HepG2 (cell line): ENCODE measurements around the gene LDB3. TPM values are rescaled to one million over a fixed set of nuclear protein-coding genes. Genes with fewer than 3 reads are reported as not detected.

Experiments
- ATAC-seq: fragments of 200-7000 bp; cut with Tn5 transposase; 3 replicates; pipeline ENCODE4 v1.9.1; 2020; ENCODE audit warnings: mild to moderate bottlenecking, moderate library complexity
- BruUV-seq: library from RNA; stranded (reverse); fragments of 400-500 nt; replicated peaks from 2 replicates; lab custom pipeline; 2021; lab: Mats Ljungman, UMichigan
- CTCF ChIA-PET: fragments of 300-600 bp; formaldehyde crosslinking; extraction: SDS; loops from one replicate; lab custom pipeline; 2021; ENCODE audit warnings: low total read pairs, inconsistent platforms, low intra/inter-chr PET ratio; lab: Yijun Ruan, JAX
- POLR2A ChIA-PET: fragments of 350-600 bp; sonication (Branson Sonifier 250); formaldehyde crosslinking; loops from one replicate; lab custom pipeline; 2020; ENCODE audit warnings: antibody characterized with exemption, inconsistent platforms; lab: Yijun Ruan, JAX
- DNase-seq: peaks from one replicate; pipeline ENCODE4 v3.0.0-alpha.2; 2015; ENCODE audit warnings: low spot score
- FAIRE-seq: peaks from 3 replicates; lab custom pipeline; 2011; peaks lifted over from hg19 to GRCh38; lab: Jason Lieb, UNC
- H2AFZ ChIP-seq: one replicate; pipeline ENCODE4 v1.6.1; 2011; ENCODE audit warnings: low read length, inconsistent platforms
- H3K27ac ChIP-seq: fragments of 300-600 bp; 3 replicates; pipeline ENCODE4 v1.8.0; 2011; ENCODE audit warnings: mixed run types, mild to moderate bottlenecking, mixed read lengths, low read length, inconsistent platforms; ENCODE audit not compliant: insufficient read depth; ENCODE audit errors: extremely low read length
- H3K27me3 ChIP-seq, 2 experiments: fragments of 200-600 bp in 1 of 2; 2 replicates in 1 of 2; 3 replicates in 1 of 2; pipeline versions ENCODE4 v1.6.0 to v1.8.0; 2011; ENCODE audit warnings: low read length in 2 of 2, mild to moderate bottlenecking in 2 of 2, moderate library complexity in 2 of 2, inconsistent platforms in 1 of 2; ENCODE audit not compliant: insufficient read depth in 2 of 2, control insufficient read depth in 1 of 2
- H3K36me3 ChIP-seq, 2 experiments: fragments of 200-600 bp in 1 of 2; replicated peaks in 1 of 2; 2 replicates in 1 of 2; 3 replicates in 1 of 2; pipeline versions ENCODE4 v1.5.1 to v1.8.0; 2011; ENCODE audit warnings: low read length in 2 of 2, inconsistent platforms in 1 of 2; ENCODE audit not compliant: insufficient read depth in 2 of 2, control insufficient read depth in 1 of 2
- H3K4me1 ChIP-seq: 2 replicates; pipeline ENCODE4 v1.5.1; 2012; ENCODE audit warnings: low read length, inconsistent platforms; ENCODE audit not compliant: insufficient read depth
- H3K4me2 ChIP-seq: 2 replicates; pipeline ENCODE4 v1.6.0; 2011; ENCODE audit warnings: low read depth, low read length, inconsistent platforms
- H3K4me3 ChIP-seq, 3 experiments: fragments of 200-600 bp in 1 of 3; sonication (generic), shearing (Covaris generic) in 1 of 3; replicated peaks in 1 of 3; 2 replicates each; pipeline ENCODE4 v1.5.1; 2011 to 2016; ENCODE audit warnings: low read length in 3 of 3, inconsistent platforms in 2 of 3, low read depth in 2 of 3, mild to moderate bottlenecking in 2 of 3, control low read depth in 1 of 3, mixed read lengths in 1 of 3; ENCODE audit not compliant: insufficient read depth in 1 of 3
- H3K79me2 ChIP-seq: one replicate; pipeline ENCODE4 v1.6.1; 2011; ENCODE audit warnings: low read length, inconsistent platforms; ENCODE audit not compliant: insufficient read depth
- H3K9ac ChIP-seq: 2 replicates; pipeline ENCODE4 v1.6.0; 2011; ENCODE audit warnings: mild to moderate bottlenecking, low read depth, low read length, inconsistent platforms; ENCODE audit not compliant: insufficient read depth
- H3K9me3 ChIP-seq: 2 replicates; pipeline ENCODE4 v1.5.1; 2012; ENCODE audit warnings: mild to moderate bottlenecking, low read length
- H4K20me1 ChIP-seq: 2 replicates; pipeline ENCODE4 v1.6.0; 2011; ENCODE audit warnings: inconsistent platforms, mild to moderate bottlenecking, low read length, moderate library complexity; ENCODE audit not compliant: insufficient read depth
- ASH2L ChIP-seq: fragments of 300-600, 200-600 bp; sonication (generic); IDR thresholded peaks from 2 replicates; pipeline ENCODE4 v1.7.0; 2017; ENCODE audit warnings: low read depth, mild to moderate bottlenecking, moderate library complexity, mixed read lengths, low read length; ENCODE audit not compliant: insufficient read length
- BORCS8-MEF2B ChIP-seq: sonication (generic); formaldehyde crosslinking; IDR thresholded peaks from 2 replicates; pipeline ENCODE4 v1.8.0; 2022; ENCODE audit warnings: mild to moderate bottlenecking, missing genetic modification reagents
- E2F2 ChIP-seq: sonication (generic); formaldehyde crosslinking; IDR thresholded peaks from 2 replicates; pipeline ENCODE4 v1.4.0; 2020; ENCODE audit warnings: missing genetic modification reagents, borderline replicate concordance
- FOXK1 ChIP-seq: sonication (generic); formaldehyde crosslinking; IDR thresholded peaks from 2 replicates; pipeline ENCODE4 v1.4.0; 2020; ENCODE audit warnings: low read depth, missing genetic modification reagents, borderline replicate concordance
- MZF1 ChIP-seq: sonication (generic); formaldehyde crosslinking; IDR thresholded peaks from 2 replicates; pipeline ENCODE4 v1.8.1; 2023; ENCODE audit warnings: mild to moderate bottlenecking, missing genetic modification reagents, borderline replicate concordance
- PATZ1 ChIP-seq: sonication (generic); formaldehyde crosslinking; IDR thresholded peaks from 2 replicates; pipeline ENCODE4 v1.4.0; 2020; ENCODE audit warnings: missing genetic modification reagents
- RCOR2 ChIP-seq: IDR thresholded peaks from 2 replicates; pipeline ENCODE4 v1.6.1; 2016; ENCODE audit warnings: missing biosample characterization, missing genetic modification reagents
- SKI ChIP-seq: fragments of 450-650 bp; IDR thresholded peaks from one replicate; pipeline ENCODE4 v1.6.1; 2018; ENCODE audit warnings: mild to moderate bottlenecking; ENCODE audit not compliant: partially characterized antibody
- THAP11 ChIP-seq: IDR thresholded peaks from 2 replicates; pipeline ENCODE4 v1.6.1; 2016; ENCODE audit warnings: missing biosample characterization, missing genetic modification reagents
- ZC3H13 ChIP-seq: sonication (generic); formaldehyde crosslinking; IDR thresholded peaks from 2 replicates; pipeline ENCODE4 v1.8.1; 2023; ENCODE audit warnings: mild to moderate bottlenecking, missing genetic modification reagents, moderate library complexity
- ZFP91 ChIP-seq: sonication (generic); formaldehyde crosslinking; IDR thresholded peaks from 2 replicates; pipeline ENCODE4 v1.9.0; 2022; ENCODE audit warnings: missing genetic modification reagents, mild to moderate bottlenecking, borderline replicate concordance
- ZNF251 ChIP-seq: sonication (generic); formaldehyde crosslinking; IDR thresholded peaks from 2 replicates; pipeline ENCODE4 v1.9.0; 2021; ENCODE audit warnings: mild to moderate bottlenecking, missing genetic modification reagents
- ZNF597 ChIP-seq: sonication (generic); formaldehyde crosslinking; IDR thresholded peaks from 2 replicates; pipeline ENCODE4 v1.5.0; 2020; ENCODE audit warnings: missing genetic modification reagents
- WGBS: methylation state at CpG from one replicate; pipeline ENCODE4 v1.1.6; 2017; ENCODE audit warnings: low lambda C conversion rate; 5-methylcytosine and 5-hydroxymethylcytosine counted together
- in situ Hi-C: cut with HindIII; loops from 2 replicates; pipeline ENCODE4 v1.10.0; 2017; ENCODE audit warnings: low pct_unique_long_range_greater_than_20kb; ENCODE audit not compliant: extremely low pct_ligation_motif_present
- intact Hi-C: fragments of 100-400 bp; cut with micrococcal nuclease; formaldehyde crosslinking; loops from one replicate; pipeline ENCODE4 v1.10.0; 2022; ENCODE audit not compliant: unreplicated experiment
- polyA plus RNA-seq, 8 experiments: library from polyadenylated mRNA; depleted of rRNA in 3 of 8; stranded (reverse) in 7 of 8; unstranded in 1 of 8; fragments of >200 nt; fragmentation: Illumina TruSeq in 4 of 8; extraction: Trizol in 4 of 8; gene quantifications; 2 replicates each; pipeline versions ENCODE4 v1.2.1 to v1.2.3, GENCODE V29; 2011 to 2016; ENCODE audit warnings: low read depth in 4 of 8, missing spikeins in 1 of 8, mixed read lengths in 1 of 8; ENCODE audit not compliant: insufficient read depth in 1 of 8
- total RNA-seq, 5 experiments: library from RNA; depleted of rRNA; stranded (reverse); fragments of >200 nt; fragmentation: Illumina TruSeq; extraction: Trizol; gene quantifications; 2 replicates each; pipeline ENCODE4 v1.2.3, GENCODE V29; 2016; ENCODE audit warnings: low read depth in 1 of 5

Gene LDB3
- total and polyA plus RNA-seq, 2 of the 13 experiments (the other 11 are each of a cell fraction or from before 2014, with no cell fraction given), result not detected

GRCh38 chr10:86716466-86716865 lies 48.2 kb downstream of the LDB3 start:
- in situ Hi-C loops, result no loop called here
- no TSS peak for BruUV-seq
- Histone ChIP-seq H3K79me2 (no peaks in the 10 kb centered on the region), H3K27ac (no peak overlapping the region), H3K36me3 (no peaks in the 10 kb centered on the region), H3K9ac (no peak overlapping the region), H3K27me3 (peaks cover 0 to 34% of the 10 kb centered on the region in 2 experiments; a peak in 3 of 5 replicates), H3K9me3 (no peaks in the 10 kb centered on the region), H3K4me1 (peaks cover 15% of the 10 kb centered on the region), H2AFZ (no peak overlapping the region), H4K20me1 (no peaks in the 10 kb centered on the region), H3K4me2 (no peak overlapping the region), H3K4me3 (no peak overlapping the region)
- 48% methylated on average over 11 of the region's 13 CpGs for WGBS
- DNase-seq, result no peak
- POLR2A ChIA-PET, result no interaction called here
- TF ChIP-seq BORCS8-MEF2B (CRISPR knock-in tag), result no peak
- TF ChIP-seq RCOR2, result no peak
- no peak for TF ChIP-seq FOXK1
- TF ChIP-seq ZC3H13 (CRISPR knock-in tag), result no peak
- TF ChIP-seq THAP11 (CRISPR knock-in tag), result no peak
- no peak for TF ChIP-seq SKI
- TF ChIP-seq PATZ1 (CRISPR knock-in tag), result no peak
- no peak for TF ChIP-seq ZNF251 (CRISPR knock-in tag)
- TF ChIP-seq MZF1, result no peak
- no peak for TF ChIP-seq E2F2 (CRISPR knock-in tag)
- TF ChIP-seq ZNF597 (CRISPR knock-in tag), result no peak
- no peak for TF ChIP-seq ASH2L
- no peak for TF ChIP-seq ZFP91 (CRISPR knock-in tag)
- no peak for ATAC-seq
- FAIRE-seq, result no peak
- CTCF ChIA-PET, result no interaction called here
- intact Hi-C loops, result no loop called here
